GM12874 (cell line): ENCODE results near the gene TNIP1.

Experiments used
- TF ChIP-seq, protein P1 (sequence below): IDR thresholded peaks from 2 replicates; pipeline ENCODE4 v1.5.1; 2011; ENCODE audit warnings: low read depth, mild to moderate bottlenecking, control low read depth, low read length, moderate library complexity; ENCODE audit not compliant: insufficient read depth

Gene TNIP1

DNA sequence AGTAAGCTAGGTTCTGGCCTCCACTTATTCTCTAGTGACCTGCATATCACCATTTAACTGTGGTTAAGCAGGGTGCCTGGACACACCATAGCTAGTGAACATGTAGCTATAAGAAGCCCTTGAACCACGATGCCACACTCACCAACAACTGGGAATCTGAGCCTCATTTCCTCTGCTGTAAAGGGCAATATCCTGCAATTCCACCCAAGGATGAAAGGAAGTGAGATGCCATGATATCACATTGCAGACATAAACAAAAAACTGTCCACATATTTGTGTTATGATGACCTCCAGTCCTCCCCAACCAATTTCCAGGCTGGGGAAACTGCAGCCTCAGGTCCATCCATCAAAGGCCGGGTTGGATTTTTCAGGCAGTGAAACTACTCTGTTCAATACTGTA, 10.4 kb downstream of the TNIP1 start:
- TF ChIP-seq, protein P1, sequence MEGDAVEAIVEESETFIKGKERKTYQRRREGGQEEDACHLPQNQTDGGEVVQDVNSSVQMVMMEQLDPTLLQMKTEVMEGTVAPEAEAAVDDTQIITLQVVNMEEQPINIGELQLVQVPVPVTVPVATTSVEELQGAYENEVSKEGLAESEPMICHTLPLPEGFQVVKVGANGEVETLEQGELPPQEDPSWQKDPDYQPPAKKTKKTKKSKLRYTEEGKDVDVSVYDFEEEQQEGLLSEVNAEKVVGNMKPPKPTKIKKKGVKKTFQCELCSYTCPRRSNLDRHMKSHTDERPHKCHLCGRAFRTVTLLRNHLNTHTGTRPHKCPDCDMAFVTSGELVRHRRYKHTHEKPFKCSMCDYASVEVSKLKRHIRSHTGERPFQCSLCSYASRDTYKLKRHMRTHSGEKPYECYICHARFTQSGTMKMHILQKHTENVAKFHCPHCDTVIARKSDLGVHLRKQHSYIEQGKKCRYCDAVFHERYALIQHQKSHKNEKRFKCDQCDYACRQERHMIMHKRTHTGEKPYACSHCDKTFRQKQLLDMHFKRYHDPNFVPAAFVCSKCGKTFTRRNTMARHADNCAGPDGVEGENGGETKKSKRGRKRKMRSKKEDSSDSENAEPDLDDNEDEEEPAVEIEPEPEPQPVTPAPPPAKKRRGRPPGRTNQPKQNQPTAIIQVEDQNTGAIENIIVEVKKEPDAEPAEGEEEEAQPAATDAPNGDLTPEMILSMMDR = no peak

DNA sequence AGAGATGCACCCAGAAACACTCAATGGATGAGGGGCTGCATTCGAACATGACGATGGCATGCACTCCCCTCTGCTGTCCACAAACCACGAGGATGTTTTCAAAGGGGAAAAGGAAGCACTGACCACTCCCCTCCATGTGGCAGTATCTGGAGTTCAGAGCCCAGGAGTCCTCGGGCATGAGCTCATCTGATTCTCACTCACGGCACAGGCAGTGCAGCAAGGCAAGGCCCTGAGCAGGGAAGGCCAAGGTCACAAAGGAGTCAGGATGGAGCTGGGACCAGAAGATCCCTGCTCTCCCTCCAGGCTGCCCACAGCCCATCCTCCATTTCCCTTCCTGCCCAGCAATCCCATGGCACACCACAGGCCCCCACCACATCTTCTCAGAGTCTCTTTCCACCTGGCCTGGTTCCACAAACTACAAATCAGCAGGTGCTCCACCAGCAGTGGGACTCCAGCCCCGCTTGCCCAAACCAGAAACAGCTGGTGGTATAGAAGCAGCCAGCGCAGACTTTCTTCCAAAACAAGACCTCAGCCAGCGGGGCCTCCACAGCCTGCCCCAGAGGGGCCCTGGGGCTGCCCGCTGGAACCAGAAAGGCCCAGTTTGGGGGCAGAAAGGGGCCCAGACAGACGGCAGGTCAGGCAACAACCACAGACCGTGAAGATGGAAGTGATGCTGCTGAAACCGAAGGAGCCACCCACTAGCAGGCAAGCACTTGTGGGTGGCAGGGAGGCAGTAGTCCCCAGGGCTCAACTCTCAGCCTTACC, 12.2 kb downstream of the TNIP1 start:
- TF ChIP-seq, protein P1 = no peak

DNA sequence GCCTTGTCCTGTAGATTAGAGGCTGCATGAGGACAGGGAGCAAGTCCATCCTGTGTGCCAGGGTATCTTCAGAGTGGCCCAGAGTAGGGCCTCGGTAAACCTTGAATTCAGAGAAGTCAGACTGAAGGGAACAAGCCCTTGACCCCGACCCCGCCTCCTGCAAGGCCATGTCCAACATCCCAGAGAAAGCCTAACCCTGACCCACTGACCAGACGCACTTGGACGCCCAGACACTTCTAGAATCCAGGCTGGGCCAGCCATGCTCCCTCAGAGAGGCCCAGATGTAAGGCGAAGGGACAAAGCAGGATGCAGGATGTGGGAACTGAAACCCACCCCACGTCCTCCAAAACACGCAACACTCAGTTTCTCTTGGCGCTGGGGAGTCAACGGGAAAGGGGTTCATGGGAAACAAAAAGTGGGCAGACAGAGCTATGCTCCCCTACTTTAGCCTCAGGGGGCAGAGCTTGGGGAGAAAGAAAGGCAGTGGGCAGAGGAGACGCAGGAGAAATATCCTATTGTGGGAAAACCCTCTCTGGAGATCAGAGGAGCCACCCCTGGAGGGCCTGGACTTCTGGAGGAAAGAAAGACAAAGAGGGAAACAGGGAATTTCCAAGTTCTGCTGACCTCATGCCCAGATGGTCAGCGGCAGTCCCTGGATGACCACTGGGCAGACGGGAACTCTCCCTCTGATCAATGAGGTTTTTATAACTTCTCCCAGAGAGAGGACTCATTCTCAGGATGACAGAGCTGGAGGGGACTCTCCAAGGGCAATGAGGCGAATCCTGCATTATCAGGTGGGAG, 13.0 kb downstream of the TNIP1 start:
- TF ChIP-seq, protein P1 = no peak

DNA sequence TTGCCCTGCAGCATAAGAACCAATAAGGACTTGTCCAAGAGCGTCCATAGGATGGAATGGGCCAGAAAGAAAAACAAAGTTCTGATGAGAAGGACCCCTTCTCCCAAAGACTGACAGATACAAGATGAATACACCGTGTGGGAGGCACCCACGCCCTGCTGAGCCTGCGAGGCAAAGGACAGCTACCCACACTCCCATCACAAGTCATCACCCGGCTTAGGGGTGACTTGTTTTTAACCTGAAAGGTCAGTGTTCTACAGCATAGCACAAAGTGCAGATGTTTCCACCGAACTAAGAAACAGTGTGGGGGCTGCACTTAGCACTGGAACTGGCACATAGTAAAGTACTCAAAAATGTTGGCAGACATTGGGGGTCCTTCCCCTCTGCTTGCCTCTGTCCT, 13.9 kb downstream of the TNIP1 start:
- TF ChIP-seq, protein P1 = no peak

DNA sequence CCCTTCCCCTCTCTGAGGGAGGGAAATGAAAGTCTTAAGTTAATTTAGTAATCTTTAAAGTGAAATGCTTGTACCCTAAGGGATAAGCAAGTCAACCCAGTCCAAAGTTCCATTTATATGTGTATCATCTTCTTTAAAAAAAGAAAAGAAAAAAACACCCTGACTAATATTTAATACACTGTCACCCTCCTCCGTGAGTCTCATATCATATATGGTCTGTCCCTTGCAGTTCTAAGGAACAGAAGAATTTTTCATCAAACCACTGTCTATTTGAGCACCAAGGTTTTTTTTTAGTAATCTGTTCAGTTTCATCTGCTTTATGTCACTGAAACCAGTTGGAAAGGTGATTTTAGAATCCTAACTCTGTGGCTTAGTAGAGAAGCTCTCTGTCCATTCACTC, 15.2 kb downstream of the TNIP1 start:
- TF ChIP-seq, protein P1 = no peak

DNA sequence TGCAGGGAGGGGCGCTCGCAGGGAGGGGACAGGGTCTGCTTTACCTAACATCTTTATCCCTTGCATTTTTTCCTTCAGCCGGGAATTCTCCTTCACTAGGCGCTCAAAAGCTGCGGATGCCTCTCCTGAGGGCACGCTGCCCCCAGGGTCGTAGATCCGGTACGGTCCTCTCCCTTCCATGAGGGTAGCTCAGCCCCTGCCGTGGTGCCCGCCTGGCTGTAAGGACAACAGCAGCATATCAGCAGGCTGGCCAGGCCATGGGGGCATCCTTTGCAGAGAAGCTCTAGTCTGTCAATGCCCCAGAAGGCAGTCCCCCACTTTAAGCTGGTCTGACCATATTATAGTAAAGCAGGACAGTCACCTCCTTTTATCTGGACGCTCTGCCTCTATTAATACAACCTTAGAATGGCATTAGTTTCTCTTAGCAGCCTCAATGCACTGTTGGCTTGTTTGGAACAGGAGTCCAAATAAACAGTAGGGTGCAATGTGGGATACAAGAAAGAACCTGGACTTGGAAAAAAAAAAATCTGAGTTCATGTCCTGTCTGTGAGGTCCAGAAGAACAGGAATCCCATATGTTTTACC, 15.8 kb downstream of the TNIP1 start:
- TF ChIP-seq, protein P1 = no peak
